Liver (tissue), 9 donors: ENCODE data around the gene SHF. TPM values are rescaled to one million over a fixed set of nuclear protein-coding genes. Genes with fewer than 3 reads are reported as not detected.

Source experiments
- DNase-seq: peaks from one replicate; pipeline ENCODE4 v3.0.0-alpha.2; 2017; ENCODE audit warnings: low spot score
- H3K27ac ChIP-seq, 2 donors: one replicate each; pipeline ENCODE4 v1.7.0; 2013; ENCODE audit warnings: inconsistent platforms in 2 of 2, low read length in 2 of 2, control low read depth in 1 of 2, low read depth in 1 of 2, mild to moderate bottlenecking in 1 of 2
- H3K27me3 ChIP-seq, 4 donors: one replicate each; pipeline versions ENCODE4 v1.6.1 to v1.7.0; 2013; ENCODE audit warnings: low read length in 3 of 4, inconsistent platforms in 1 of 4, mild to moderate bottlenecking in 1 of 4, moderate library complexity in 1 of 4; ENCODE audit not compliant: control insufficient read depth in 4 of 4, insufficient read depth in 4 of 4
- H3K36me3 ChIP-seq, 4 donors: one replicate each; pipeline versions ENCODE4 v1.6.1 to v1.7.0; 2013; ENCODE audit warnings: low read length in 3 of 4, mild to moderate bottlenecking in 3 of 4, low read depth in 1 of 4, moderate library complexity in 1 of 4; ENCODE audit not compliant: control insufficient read depth in 4 of 4, insufficient read depth in 3 of 4
- H3K4me1 ChIP-seq, 4 donors: one replicate each; pipeline versions ENCODE4 v1.6.1 to v1.7.0; 2013; ENCODE audit warnings: low read length in 3 of 4, mild to moderate bottlenecking in 3 of 4, moderate library complexity in 1 of 4; ENCODE audit not compliant: control insufficient read depth in 4 of 4, insufficient read depth in 4 of 4
- H3K4me3 ChIP-seq, 3 donors: one replicate each; pipeline versions ENCODE4 v1.6.1 to v1.7.0; 2013; ENCODE audit warnings: low read length in 3 of 3, control low read depth in 1 of 3, low read depth in 1 of 3, mild to moderate bottlenecking in 1 of 3
- H3K9ac ChIP-seq, 2 donors: one replicate each; pipeline ENCODE4 v1.7.0; 2013; ENCODE audit warnings: low read length in 2 of 2, mild to moderate bottlenecking in 2 of 2, moderate library complexity in 2 of 2, control low read depth in 1 of 2, low read depth in 1 of 2
- H3K9me3 ChIP-seq, 4 donors: one replicate each; pipeline versions ENCODE4 v1.6.1 to v1.7.0; 2013; ENCODE audit warnings: low read length in 3 of 4; ENCODE audit not compliant: control insufficient read depth in 4 of 4
- ATF3 ChIP-seq: IDR thresholded peaks from 2 replicates; pipeline ENCODE4 v1.6.1; 2016; ENCODE audit warnings: antibody characterized with exemption
- CTCF ChIP-seq: fragments of 150-350 bp; IDR thresholded peaks from 2 replicates; pipeline ENCODE4 v1.5.1; 2017; ENCODE audit warnings: improper control_type of control experiment, low read depth, low read length; ENCODE audit not compliant: missing input control
- EGR1 ChIP-seq, 2 donors: IDR thresholded peaks; 2 replicates each; pipeline ENCODE4 v1.6.1; 2016 to 2018; ENCODE audit warnings: antibody characterized with exemption in 2 of 2, low read depth in 2 of 2
- FOXA1 ChIP-seq: IDR thresholded peaks from 2 replicates; pipeline ENCODE4 v1.6.1; 2016; ENCODE audit warnings: antibody characterized with exemption
- FOXA2 ChIP-seq: IDR thresholded peaks from 2 replicates; pipeline ENCODE4 v1.6.1; 2016; ENCODE audit warnings: antibody characterized with exemption
- GABPA ChIP-seq, 2 donors: IDR thresholded peaks in 1 of 2; conservative IDR thresholded peaks in 1 of 2; 2 replicates each; pipeline ENCODE4 v1.6.1; 2016; ENCODE audit warnings: antibody characterized with exemption in 2 of 2, mild to moderate bottlenecking in 1 of 2, moderate library complexity in 1 of 2
- HNF4A ChIP-seq, 2 donors: conservative IDR thresholded peaks; 2 replicates each; pipeline ENCODE4 v1.6.1; 2016; ENCODE audit warnings: antibody characterized with exemption in 2 of 2, mild to moderate bottlenecking in 2 of 2
- HNF4G ChIP-seq: IDR thresholded peaks from 2 replicates; pipeline ENCODE4 v1.6.1; 2016; ENCODE audit warnings: antibody characterized with exemption
- JUND ChIP-seq, 2 donors: IDR thresholded peaks; 2 replicates each; pipeline ENCODE4 v1.6.1; 2016; ENCODE audit warnings: antibody characterized with exemption in 2 of 2
- MAX ChIP-seq: IDR thresholded peaks from 2 replicates; pipeline ENCODE4 v1.6.1; 2016; ENCODE audit warnings: antibody characterized with exemption
- NR2F2 ChIP-seq: IDR thresholded peaks from 2 replicates; pipeline ENCODE4 v1.6.1; 2016; ENCODE audit warnings: antibody characterized with exemption
- RAD21 ChIP-seq, 2 donors: IDR thresholded peaks; 2 replicates each; pipeline ENCODE4 v1.6.1; 2016; ENCODE audit warnings: antibody characterized with exemption in 2 of 2, mild to moderate bottlenecking in 2 of 2
- REST ChIP-seq: IDR thresholded peaks from 2 replicates; pipeline ENCODE4 v1.6.1; 2016; ENCODE audit warnings: antibody characterized with exemption, mild to moderate bottlenecking
- RXRA ChIP-seq, 2 donors: IDR thresholded peaks; 2 replicates each; pipeline ENCODE4 v1.6.1; 2017 to 2018; ENCODE audit warnings: antibody characterized with exemption in 2 of 2, mild to moderate bottlenecking in 1 of 2
- SP1 ChIP-seq: IDR thresholded peaks from 2 replicates; pipeline ENCODE4 v1.6.1; 2018; ENCODE audit warnings: antibody characterized with exemption, mild to moderate bottlenecking
- TAF1 ChIP-seq: conservative IDR thresholded peaks from 2 replicates; pipeline ENCODE4 v1.6.1; 2016; ENCODE audit warnings: antibody characterized with exemption, mild to moderate bottlenecking
- YY1 ChIP-seq: IDR thresholded peaks from 2 replicates; pipeline ENCODE4 v1.6.1; 2016; ENCODE audit warnings: antibody characterized with exemption, mild to moderate bottlenecking
- ZBTB33 ChIP-seq: IDR thresholded peaks from 2 replicates; pipeline ENCODE4 v1.6.1; 2016; ENCODE audit warnings: antibody characterized with exemption
- whole genome bisulfite sequencing: extraction: QIAGEN DNeasy Blood & Tissue Kit; methylation state at CpG from one replicate; pipeline ENCODE4 v1.1.7; 2013; 5-methylcytosine and 5-hydroxymethylcytosine counted together
- polyA plus RNA-seq, 2 donors: library from polyadenylated mRNA; stranded (reverse) in 1 of 2; unstranded in 1 of 2; fragments of 200-250 nt in 1 of 2; fragments of >200 nt in 1 of 2; fragmentation: Nextera tagmentation in 1 of 2; extraction: Ambion mirVana in 1 of 2; gene quantifications; one replicate each; pipeline versions ENCODE4 v1.2.1 to v1.2.3, GENCODE V29; 2013 to 2015
- total RNA-seq, 2 donors: library from RNA; depleted of rRNA; stranded (reverse); fragments of >200 nt; gene quantifications; one replicate each; pipeline ENCODE4 v1.2.3, GENCODE V29; 2014
- donor health status: healthy.
- donor health status: healthy.
- donor health status: healthy.
- donor health status: healthy.
- donor health status: healthy.

The SHF gene
- total and polyA plus RNA-seq, 4 donors = 4.7 to 15.7 (median 10.1) TPM

- no peak overlapping the region for H3K4me3 ChIP-seq
- no peaks in the 10 kb centered on the region for H3K27me3 ChIP-seq
- H3K4me1 ChIP-seq = peaks cover 0 to 13% (median 9%) of the 10 kb centered on the region in 4 donors
- H3K9ac ChIP-seq = no peak overlapping the region
- WGBS = 96% methylated on average over 3 of the region's 3 CpGs
- no peaks in the 10 kb centered on the region for H3K9me3 ChIP-seq
- H3K27ac ChIP-seq = no peak overlapping the region
- no peak for DNase-seq
- no peaks in the 10 kb centered on the region for H3K36me3 ChIP-seq
- TF ChIP-seq ATF3 (no peak), GABPA (IDR thresholded peaks at IDR 0.05 in 1 of 2, conservative IDR thresholded peaks at IDR 0.05 in 1 of 2) (no peak), FOXA1 (no peak), SP1 (no peak), MAX (no peak), CTCF (no peak), ZBTB33 (no peak), HNF4G (no peak), RAD21 (IDR thresholded peaks at IDR 0.05) (no peak), REST (no peak), TAF1 (no peak), HNF4A (conservative IDR thresholded peaks at IDR 0.05) (no peak), JUND (IDR thresholded peaks at IDR 0.05) (no peak), YY1 (no peak), NR2F2 (no peak), EGR1 (IDR thresholded peaks at IDR 0.05; ENCODE audit: low read depth in 2 of 2) (no peak), RXRA (IDR thresholded peaks at IDR 0.05) (no peak)
Measured at GRCh38 chr15:45197512-45197911, 9.7 kb upstream of the SHF start.

GRCh38 chr15:45187578-45187893 lies 230 bp downstream of the SHF start:
- Histone ChIP-seq H3K4me1 (peaks cover 20 to 47% (median 30%) of the 10 kb centered on the region in 4 donors), H3K9me3 (no peaks in the 10 kb centered on the region), H3K36me3 (no peaks in the 10 kb centered on the region), H3K27me3 (no peaks in the 10 kb centered on the region), H3K4me3 (peak overlapping the region in 2 of 3 donors; percentile 62 to 88), H3K9ac (no peak overlapping the region), H3K27ac (peak overlapping the region; percentile 37 to 66)
- 2% methylated on average over 43 of the region's 43 CpGs for WGBS
- DNase-seq = no peak
- TF ChIP-seq RAD21 (IDR thresholded peaks at IDR 0.05) (no peak), EGR1 (IDR thresholded peaks at IDR 0.05; ENCODE audit: low read depth in 2 of 2) (no peak), REST (no peak), MAX (no peak), FOXA2 (no peak), RXRA (IDR thresholded peaks at IDR 0.05) (no peak), CTCF (no peak)
